SK-N-MC (cell line): ENCODE measurements around the gene NCOA3.

Source experiments
- EZH2 ChIP-seq: fragments of 200-600 bp; sonication (generic); IDR thresholded peaks from one replicate; pipeline ENCODE4 v1.6.1; 2017; ENCODE audit warnings: antibody characterized with exemption
- FOXP2 ChIP-seq: optimal IDR thresholded peaks from 2 replicates; pipeline ENCODE3; 2011; ENCODE audit warnings: mild to moderate bottlenecking, moderate library complexity; ENCODE audit not compliant: insufficient read depth; ENCODE audit errors: extremely low read length, control extremely low read depth
- POLR2AphosphoS5 ChIP-seq: IDR thresholded peaks from 2 replicates; pipeline ENCODE4 v1.6.1; 2012; ENCODE audit warnings: mild to moderate bottlenecking, low read depth, low read length, borderline replicate concordance

DNA sequence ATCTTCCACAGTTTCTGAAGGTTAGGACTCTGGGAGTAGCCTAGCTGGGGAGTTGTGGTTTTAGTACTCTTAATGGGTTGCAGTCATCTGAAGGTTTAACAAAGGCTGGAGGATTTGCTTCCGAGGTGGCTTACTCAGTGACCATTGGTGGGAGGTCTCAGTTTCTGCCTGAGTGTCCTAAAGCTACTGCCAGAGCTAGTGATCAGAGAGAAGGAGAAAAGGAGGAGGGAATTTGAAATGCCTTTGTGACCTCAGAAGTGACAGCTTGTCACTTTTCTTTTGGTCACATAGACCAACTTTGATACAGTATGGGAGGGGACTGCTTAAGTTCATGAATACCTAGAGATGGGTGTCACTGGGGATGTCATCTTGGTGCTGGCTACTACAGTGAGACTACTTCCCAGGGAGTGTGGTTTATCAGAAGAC is 41.3 kb downstream of the NCOA3 start:
- TF ChIP-seq EZH2: no peak
- TF ChIP-seq FOXP2: no peak
- no peak for TF ChIP-seq POLR2AphosphoS5
